K562 (cell line): ENCODE data around the gene CDCA7L. TPM values are rescaled to one million over a fixed set of nuclear protein-coding genes. Genes with fewer than 3 reads are reported as not detected.

Experiments
- ATAC-seq: fragments of 200-7000 bp; cut with Tn5 transposase; 3 replicates; pipeline ENCODE4 v1.9.1; 2020; ENCODE audit warnings: moderate library complexity
- BruUV-seq: library from RNA; stranded (reverse); fragments of 400-500 nt; replicated peaks from 2 replicates; lab custom pipeline; 2021; lab: Mats Ljungman, UMichigan
- CTCF ChIA-PET: fragments of 300-600 bp; formaldehyde crosslinking; extraction: SDS; loops from one replicate; lab custom pipeline; 2021; ENCODE audit warnings: low intra/inter-chr PET ratio; lab: Yijun Ruan, JAX
- POLR2A ChIA-PET: fragments of 300-600, 350-650 bp; sonication (Branson Sonifier 250); formaldehyde crosslinking; extraction: SDS; loops from one replicate; lab custom pipeline; 2021; ENCODE audit warnings: antibody characterized with exemption, inconsistent platforms; lab: Yijun Ruan, JAX
- DNase-seq, 4 experiments: peaks; one replicate each; pipeline versions ENCODE4 v3.0.0 to v3.0.0-alpha.2; 2011 to 2018; ENCODE audit warnings: low spot score in 3 of 4, mixed read lengths in 3 of 4; ENCODE audit errors: extremely low read depth in 1 of 4
- FAIRE-seq: peaks from 2 replicates; lab custom pipeline; 2011; peaks lifted over from hg19 to GRCh38; lab: Jason Lieb, UNC
- H2AFZ ChIP-seq: 2 replicates; pipeline ENCODE4 v1.6.0; 2011; ENCODE audit warnings: low read depth, low read length, control low read depth, inconsistent platforms
- H3K27ac ChIP-seq: fragments of 200-600 bp; 3 replicates; pipeline ENCODE4 v1.8.0; 2011; ENCODE audit warnings: low read depth, mild to moderate bottlenecking, control low read depth, inconsistent platforms, low read length, moderate library complexity, mixed read lengths; ENCODE audit errors: extremely low read depth
- H3K27me3 ChIP-seq, 2 experiments: fragments of 300-600 bp in 1 of 2; 2 replicates in 1 of 2; 3 replicates in 1 of 2; pipeline versions ENCODE4 v1.6.0 to v1.8.0; 2011; ENCODE audit warnings: inconsistent platforms in 2 of 2, low read length in 2 of 2, mild to moderate bottlenecking in 1 of 2, mixed read lengths in 1 of 2, moderate library complexity in 1 of 2; ENCODE audit not compliant: control insufficient read depth in 2 of 2, insufficient read depth in 2 of 2
- H3K36me3 ChIP-seq: fragments of 300-600 bp; 3 replicates; pipeline ENCODE4 v1.8.0; 2011; ENCODE audit warnings: mild to moderate bottlenecking, low read length, inconsistent platforms; ENCODE audit not compliant: control insufficient read depth, insufficient read depth
- H3K4me1 ChIP-seq, 2 experiments: fragments of 200-600 bp in 1 of 2; replicated peaks in 1 of 2; 2 replicates in 1 of 2; 3 replicates in 1 of 2; pipeline versions ENCODE4 v1.5.1 to v1.8.0; 2011; ENCODE audit warnings: inconsistent platforms in 2 of 2, low read length in 2 of 2, mild to moderate bottlenecking in 1 of 2, mixed read lengths in 1 of 2, moderate library complexity in 1 of 2; ENCODE audit not compliant: control insufficient read depth in 2 of 2, insufficient read depth in 2 of 2
- H3K4me2 ChIP-seq: 2 replicates; pipeline ENCODE4 v1.6.1; 2011; ENCODE audit warnings: low read length, control low read depth, inconsistent platforms, mixed read lengths; ENCODE audit not compliant: insufficient read depth
- H3K4me3 ChIP-seq: fragments of 200-600 bp; sonication (generic), shearing (Covaris generic); 2 replicates; pipeline ENCODE4 v1.5.1; 2016; ENCODE audit warnings: control low read depth, inconsistent platforms
- H3K79me2 ChIP-seq: fragments of 200-600 bp; 3 replicates; pipeline ENCODE4 v1.8.0; 2011; ENCODE audit warnings: low read length, inconsistent platforms; ENCODE audit not compliant: control insufficient read depth, insufficient read depth
- H3K9ac ChIP-seq, 2 experiments: 2 replicates each; pipeline versions ENCODE4 v1.6.0 to v1.6.1; 2011; ENCODE audit warnings: low read depth in 2 of 2, low read length in 2 of 2, control low read depth in 1 of 2, inconsistent platforms in 1 of 2, mild to moderate bottlenecking in 1 of 2, mixed read lengths in 1 of 2; ENCODE audit not compliant: insufficient read depth in 1 of 2
- H3K9me1 ChIP-seq: one replicate; pipeline ENCODE4 v1.6.0; 2011; ENCODE audit warnings: inconsistent platforms, mild to moderate bottlenecking, low read length, moderate library complexity; ENCODE audit not compliant: control insufficient read depth, insufficient read depth
- H3K9me3 ChIP-seq: replicated peaks from 2 replicates; pipeline ENCODE4 v1.5.1; 2011; ENCODE audit warnings: low read depth, low read length, inconsistent platforms; ENCODE audit not compliant: control insufficient read depth, insufficient read depth
- H4K20me1 ChIP-seq: replicated peaks from 2 replicates; pipeline ENCODE4 v1.6.1; 2011; ENCODE audit warnings: low read length, inconsistent platforms, mixed read lengths; ENCODE audit not compliant: control insufficient read depth, insufficient read depth
- MLLT1 ChIP-seq, 2 experiments: fragments of 450-650 bp; IDR thresholded peaks; 2 replicates each; pipeline ENCODE4 v1.6.1; 2016
- PCBP1 ChIP-seq: fragments of 200-400 bp; formaldehyde crosslinking; IDR thresholded peaks from 2 replicates; pipeline ENCODE4 v1.6.1; 2018; ENCODE audit warnings: mild to moderate bottlenecking, low read depth, low read length; ENCODE audit not compliant: poor library complexity, severe bottlenecking
- SIRT6 ChIP-seq: IDR thresholded peaks from one replicate; pipeline ENCODE4 v1.6.1; 2012; ENCODE audit warnings: low read depth, mild to moderate bottlenecking, control low read depth, inconsistent platforms, low read length, moderate library complexity
- STAT5A ChIP-seq: IDR thresholded peaks from 2 replicates; pipeline ENCODE4 v1.6.1; 2012; ENCODE audit warnings: low read length, inconsistent platforms, borderline replicate concordance
- WGBS: fragments of 100-300 bp; shearing (Covaris generic); methylation state at CpG from one replicate; pipeline ENCODE4 v1.1.6; 2016; ENCODE audit warnings: low coverage, mixed read lengths; ENCODE audit not compliant: insufficient coverage; ENCODE audit errors: missing lambda C conversion rate; 5-methylcytosine and 5-hydroxymethylcytosine counted together
- in situ Hi-C: fragments of 300-500 bp; cut with MboI; formaldehyde crosslinking; loops from 4 replicates; pipeline ENCODE4 v1.15.0; 2018; ENCODE audit warnings: inconsistent platforms, mixed read lengths
- intact Hi-C: fragments of 100-400 bp; cut with micrococcal nuclease; formaldehyde crosslinking; loops from 2 replicates; pipeline ENCODE4 v1.14.2; 2022
- polyA plus RNA-seq, 8 experiments: library from polyadenylated mRNA; depleted of rRNA in 4 of 8; stranded (reverse) in 5 of 8; unstranded in 3 of 8; fragments of >200 nt; fragmentation: Nextera tagmentation in 2 of 8; fragmentation: Illumina TruSeq in 1 of 8; extraction: Ambion mirVana in 2 of 8; extraction: Trizol in 1 of 8; gene quantifications; 2 replicates each; pipeline versions ENCODE4 v1.2.1 to v1.2.3, GENCODE V29; 2011 to 2014; ENCODE audit warnings: inconsistent platforms in 1 of 8, missing spikeins in 1 of 8
- total RNA-seq, 7 experiments: library from RNA; depleted of rRNA in 6 of 7; stranded (reverse); fragments of >200 nt in 6 of 7; fragmentation: Illumina TruSeq in 2 of 7; extraction: Trizol in 2 of 7; gene quantifications; 2 replicates each; pipeline versions ENCODE4 v1.2.1 to v1.2.3, GENCODE V29; 2011 to 2021; ENCODE audit warnings: low replicate concordance in 1 of 7

Gene CDCA7L
- total and polyA plus RNA-seq, 9 of the 15 experiments (the other 6 are each of a cell fraction or from before 2014, with no cell fraction given): 1.9 to 32.4 (median 3.1) TPM

- TF ChIP-seq SIRT6 (no peak), STAT5A (no peak), PCBP1 (no peak), MLLT1 (IDR thresholded peaks at IDR 0.05) (no peak)
- Histone ChIP-seq H3K9me3 (no peaks in the 10 kb centered on the region), H3K36me3 (no peaks in the 10 kb centered on the region), H4K20me1 (no peaks in the 10 kb centered on the region), H3K4me3 (no peak overlapping the region), H3K9me1 (no peaks in the 10 kb centered on the region), H3K9ac (no peak overlapping the region), H3K27me3 (peaks cover 0 to 4% of the 10 kb centered on the region in 2 experiments; a peak in 2 of 5 replicates), H3K4me1 (no peaks in the 10 kb centered on the region), H3K27ac (no peak overlapping the region), H3K79me2 (no peaks in the 10 kb centered on the region), H2AFZ (no peak overlapping the region), H3K4me2 (no peak overlapping the region)
- WGBS: 0% methylated on average over 3 of the region's 3 CpGs
- FAIRE-seq: no peak
- intact Hi-C loops: loop anchor here (10.0 kb wide), 1 partner anchor 136 kb away; no protein-coding TSS in a partner anchor
- in situ Hi-C loops: no loop called here
- no peak for ATAC-seq
- POLR2A ChIA-PET: no interaction called here
- BruUV-seq: no TSS peak
- DNase-seq: no peak
- CTCF ChIA-PET: no interaction called here
These were observed 77.2 kb downstream of the CDCA7L start for GRCh38 chr7:21868576-21868850.
